Jurkat, Clone E6-1 (cell line): ENCODE results near the gene CTDSPL.
"Not testable (repeated sequence)": the region's sequence is repeated elsewhere in the genome, so short reads cannot be mapped to it uniquely, and the experiment has no call there.

Experiments used
- DNase-seq: peaks from one replicate; pipeline ENCODE4 v3.0.0-alpha.2; 2011; ENCODE audit warnings: low read depth, low spot score
- H3K4me3 ChIP-seq: 2 replicates; pipeline ENCODE4 v1.5.1; 2011; ENCODE audit warnings: mild to moderate bottlenecking, low read length, control low read depth, moderate library complexity

Gene CTDSPL

DNA sequence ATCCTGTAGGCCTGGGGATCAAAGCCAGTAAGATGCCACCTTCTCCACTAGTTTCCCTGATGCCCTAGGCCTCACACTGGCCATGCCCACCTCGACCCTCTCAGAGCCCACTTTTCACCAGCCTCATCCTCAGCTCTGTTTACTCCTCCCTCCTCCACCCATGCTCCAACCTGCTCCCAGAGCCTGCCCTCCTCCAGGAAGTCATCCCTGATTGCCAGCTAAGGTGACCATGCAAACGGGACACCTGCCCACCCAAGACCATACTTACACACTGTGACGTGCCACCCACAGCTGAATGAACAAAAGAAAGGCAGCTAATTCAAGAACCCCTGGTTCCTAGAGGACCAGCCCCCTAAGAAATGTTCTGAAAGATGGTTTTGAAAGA is 158.7 kb downstream of the CTDSPL start:
- no peak for DNase-seq
- no peak overlapping the region for H3K4me3 ChIP-seq

DNA sequence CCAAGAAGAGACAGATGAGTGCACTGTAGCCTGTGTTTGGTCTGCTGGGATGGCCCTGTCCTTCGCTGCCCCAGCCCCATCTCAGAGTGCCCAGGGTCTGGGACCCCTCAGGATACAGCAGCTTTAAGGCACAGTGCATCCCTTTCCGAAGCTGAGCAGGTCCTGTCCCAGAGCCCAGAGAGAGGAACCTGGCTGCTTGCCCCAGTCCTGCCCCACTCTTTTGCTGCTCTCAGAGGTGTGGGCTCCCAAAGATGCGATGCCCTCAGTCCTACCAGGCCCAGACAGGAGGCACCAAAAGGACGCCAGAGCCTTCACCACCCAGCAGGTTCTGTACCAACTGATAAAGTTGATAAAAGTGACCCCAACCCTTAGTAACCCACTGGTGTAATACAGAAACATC is 159.5 kb downstream of the CTDSPL start:
- DNase-seq = no peak
- H3K4me3 ChIP-seq = no peak overlapping the region

DNA sequence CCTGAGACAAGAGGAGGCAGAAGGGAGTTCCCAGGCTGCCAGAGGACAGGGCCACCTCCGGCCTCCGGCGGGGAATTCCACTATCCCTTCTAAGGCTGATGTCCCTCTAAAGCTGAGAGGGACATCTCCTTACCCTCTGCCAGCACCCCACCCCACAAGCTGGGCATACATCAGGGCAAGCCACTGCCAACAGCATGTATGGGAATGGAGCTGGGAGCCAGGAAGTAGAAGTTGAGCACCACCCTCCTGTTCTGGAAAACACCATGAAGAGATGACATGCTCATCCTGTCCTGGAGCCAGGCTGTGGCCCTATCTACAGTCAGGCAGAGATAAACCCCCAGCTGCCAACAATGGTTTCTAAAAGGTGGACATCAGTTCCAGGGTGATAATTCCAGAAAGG is 160.6 kb downstream of the CTDSPL start:
- no peak for DNase-seq
- H3K4me3 ChIP-seq = no peak overlapping the region

DNA sequence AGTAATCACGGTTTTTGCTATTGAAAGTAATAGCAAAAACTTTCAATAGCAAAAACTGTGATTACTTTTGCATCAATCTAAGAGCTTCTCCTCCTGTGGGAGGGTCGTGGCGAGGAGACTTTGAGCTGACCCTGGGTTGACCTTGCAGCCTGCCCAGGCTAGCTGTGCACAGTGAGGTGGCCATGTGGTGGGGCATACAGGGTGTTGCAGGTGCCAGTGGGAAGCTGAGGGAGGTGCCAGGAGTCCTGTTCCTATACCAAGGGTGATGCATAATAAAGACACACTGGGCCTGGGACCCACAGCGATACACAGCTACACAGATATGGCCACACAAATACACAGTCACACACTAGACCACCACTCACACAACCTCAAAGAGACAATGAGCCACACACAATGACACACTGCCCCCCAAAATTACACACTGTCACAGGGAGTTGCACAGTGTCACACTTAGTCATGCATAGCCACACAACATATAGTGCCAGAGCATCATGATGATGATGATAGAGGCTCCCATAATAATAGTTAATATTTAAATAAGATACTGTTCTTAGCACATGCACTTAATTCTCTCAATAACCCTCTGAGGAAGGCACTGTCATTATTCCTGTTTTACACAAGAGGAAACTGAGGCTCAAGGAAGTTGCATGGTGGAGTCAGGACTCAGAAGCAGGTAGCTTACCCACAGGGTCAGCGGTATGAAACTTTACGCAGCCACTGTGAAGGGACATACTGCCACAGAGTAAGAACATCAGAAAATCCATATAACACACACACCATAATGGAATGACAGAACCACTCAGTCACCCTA is 161.4 kb downstream of the CTDSPL start:
- H3K4me3 ChIP-seq = no peak overlapping the region
- DNase-seq = no peak

- H3K4me3 ChIP-seq = no peak overlapping the region
- DNase-seq = no peak
Measured at GRCh38 chr3:38026856-38027255, 165.2 kb downstream of the CTDSPL start.

DNA sequence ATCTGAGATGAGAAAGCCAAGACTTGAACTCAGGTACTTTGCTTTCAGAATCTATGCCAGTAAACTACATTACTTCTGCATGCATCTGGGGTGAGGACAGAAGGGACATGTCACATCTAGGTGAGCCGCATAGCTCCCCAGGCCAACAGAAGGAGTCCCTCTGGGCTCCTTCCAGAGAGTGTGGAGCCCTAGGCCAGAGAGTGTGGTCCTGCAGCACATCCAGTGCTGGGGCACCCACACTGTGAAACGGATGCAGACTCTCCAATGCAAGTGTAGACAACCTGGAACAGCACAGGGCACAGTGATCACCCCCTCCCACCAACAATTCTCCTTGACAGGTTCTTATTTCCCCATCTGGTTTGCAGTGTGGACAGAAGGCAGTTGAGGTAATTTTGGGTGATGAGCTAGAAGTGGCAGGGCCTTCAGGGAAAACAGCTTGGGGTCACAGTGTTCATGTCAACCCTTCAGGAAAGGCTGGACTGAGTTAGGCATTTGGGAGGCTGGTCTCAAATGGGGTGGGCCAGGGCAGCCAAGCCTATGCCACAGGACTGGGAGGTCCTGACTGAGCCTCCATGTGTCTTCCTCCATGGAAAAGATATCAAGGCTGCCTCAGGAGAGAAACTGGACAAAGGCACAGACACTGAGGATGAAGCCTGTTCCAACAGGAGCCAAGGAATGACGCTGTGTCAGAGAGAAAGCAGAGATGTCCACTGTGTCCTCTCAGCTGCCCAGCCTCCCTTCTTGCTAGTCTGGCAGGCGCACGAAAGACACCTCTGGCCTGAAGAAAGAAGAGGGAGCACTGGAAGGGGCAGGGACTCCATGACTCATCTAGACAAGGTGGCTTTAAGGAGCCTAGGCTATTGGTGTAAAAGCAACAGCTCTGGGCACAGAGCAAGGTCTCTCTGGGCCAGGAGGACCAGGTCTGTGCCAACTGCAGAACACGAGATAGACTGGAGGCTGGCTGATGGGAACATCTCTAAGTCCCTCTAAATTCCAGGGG is 166.1 kb downstream of the CTDSPL start:
- H3K4me3 ChIP-seq = no peak overlapping the region
- no peak for DNase-seq

DNA sequence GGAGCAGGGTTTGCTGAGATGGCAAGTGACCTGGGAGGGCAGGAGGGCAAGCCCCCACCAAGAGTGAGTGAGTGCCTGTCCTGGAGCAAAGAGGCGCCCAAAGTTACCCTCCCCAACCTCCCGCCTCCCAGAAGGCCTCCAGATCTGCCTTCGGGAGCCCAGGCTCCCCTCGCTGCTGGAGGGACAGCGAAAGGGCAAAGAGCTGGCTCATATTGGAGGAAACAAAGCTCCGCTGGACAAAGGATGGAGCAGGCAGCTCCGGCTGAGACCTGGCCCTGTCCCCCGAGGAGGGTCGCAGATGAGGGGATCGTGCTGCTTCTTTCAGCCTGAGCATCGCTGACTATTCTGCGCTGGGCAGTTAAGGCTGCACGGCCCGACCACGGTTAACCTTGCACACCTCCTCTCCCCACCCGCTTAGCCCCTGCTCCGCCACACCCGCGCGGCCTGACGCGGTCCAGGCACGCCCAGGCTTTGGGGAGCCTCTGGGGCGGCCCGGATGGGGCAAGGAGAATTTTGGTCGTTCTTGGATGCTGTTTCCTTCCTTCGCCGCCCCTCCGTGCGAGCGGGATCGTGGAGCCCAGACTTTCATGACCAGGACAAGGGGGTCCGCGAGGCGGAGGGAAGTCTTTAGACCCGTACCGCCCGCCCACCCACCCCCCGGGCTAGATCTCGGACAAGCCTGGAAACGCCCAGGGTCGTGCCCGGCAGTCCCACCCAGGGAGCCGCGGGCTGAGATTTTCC is 167.1 kb downstream of the CTDSPL start:
- DNase-seq = no peak
- H3K4me3 ChIP-seq = no peak overlapping the region

- H3K4me3 ChIP-seq = no peak within 1 kb of the TSS
- DNase-seq = no peak
Measured at GRCh38 chr3:38029400-38030125, 167.9 kb downstream of the CTDSPL start, which contains the start of gene PLCD1. PLCD1 (minus strand) TSS chr3:38029642; CDS start chr3:38029539, 103 bp downstream.

DNA sequence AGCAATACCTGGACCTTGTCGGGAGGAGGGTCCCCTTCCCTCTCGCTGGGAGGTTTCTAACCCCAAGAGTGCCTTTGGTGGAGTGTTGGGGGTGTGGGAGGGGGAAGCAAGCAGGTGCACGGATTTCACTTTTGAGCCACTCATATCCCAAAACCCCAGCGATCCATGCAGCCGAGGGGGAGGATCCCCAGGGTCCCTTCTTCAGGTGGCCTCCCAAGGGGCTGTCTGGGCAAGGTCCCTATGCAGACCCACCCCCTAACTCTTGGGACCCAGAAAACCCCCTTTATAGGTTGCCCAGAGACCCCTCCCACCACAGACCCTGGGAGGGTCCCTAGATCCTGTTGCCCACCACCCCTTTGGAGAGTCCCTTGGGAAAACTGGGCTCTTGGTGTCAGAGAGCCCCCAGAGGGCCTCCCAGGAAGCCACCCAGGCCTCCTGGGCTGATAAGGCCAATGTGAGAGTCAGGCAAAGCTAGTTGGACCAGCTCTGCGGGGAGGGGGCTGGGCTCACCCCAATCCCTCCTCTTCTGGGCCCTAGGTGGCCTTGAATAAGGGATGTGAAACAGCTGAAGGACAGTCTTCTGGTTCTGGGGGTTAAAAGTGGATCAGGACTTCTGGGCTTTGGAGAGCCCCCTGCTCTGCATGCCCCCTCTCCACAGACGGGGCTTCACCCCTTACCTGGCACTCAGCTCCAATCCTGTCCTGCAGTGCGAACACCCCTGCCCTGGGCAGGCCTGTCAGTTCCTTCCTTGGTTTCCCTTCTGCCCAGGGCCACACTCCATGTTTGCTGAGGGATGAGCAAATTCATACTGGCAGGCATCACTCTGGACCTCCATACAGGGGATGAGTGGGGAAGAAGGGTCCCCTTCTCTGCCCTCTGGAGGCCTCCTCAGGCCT is 168.7 kb downstream of the CTDSPL start:
- no peak overlapping the region for H3K4me3 ChIP-seq
- DNase-seq = no peak

DNA sequence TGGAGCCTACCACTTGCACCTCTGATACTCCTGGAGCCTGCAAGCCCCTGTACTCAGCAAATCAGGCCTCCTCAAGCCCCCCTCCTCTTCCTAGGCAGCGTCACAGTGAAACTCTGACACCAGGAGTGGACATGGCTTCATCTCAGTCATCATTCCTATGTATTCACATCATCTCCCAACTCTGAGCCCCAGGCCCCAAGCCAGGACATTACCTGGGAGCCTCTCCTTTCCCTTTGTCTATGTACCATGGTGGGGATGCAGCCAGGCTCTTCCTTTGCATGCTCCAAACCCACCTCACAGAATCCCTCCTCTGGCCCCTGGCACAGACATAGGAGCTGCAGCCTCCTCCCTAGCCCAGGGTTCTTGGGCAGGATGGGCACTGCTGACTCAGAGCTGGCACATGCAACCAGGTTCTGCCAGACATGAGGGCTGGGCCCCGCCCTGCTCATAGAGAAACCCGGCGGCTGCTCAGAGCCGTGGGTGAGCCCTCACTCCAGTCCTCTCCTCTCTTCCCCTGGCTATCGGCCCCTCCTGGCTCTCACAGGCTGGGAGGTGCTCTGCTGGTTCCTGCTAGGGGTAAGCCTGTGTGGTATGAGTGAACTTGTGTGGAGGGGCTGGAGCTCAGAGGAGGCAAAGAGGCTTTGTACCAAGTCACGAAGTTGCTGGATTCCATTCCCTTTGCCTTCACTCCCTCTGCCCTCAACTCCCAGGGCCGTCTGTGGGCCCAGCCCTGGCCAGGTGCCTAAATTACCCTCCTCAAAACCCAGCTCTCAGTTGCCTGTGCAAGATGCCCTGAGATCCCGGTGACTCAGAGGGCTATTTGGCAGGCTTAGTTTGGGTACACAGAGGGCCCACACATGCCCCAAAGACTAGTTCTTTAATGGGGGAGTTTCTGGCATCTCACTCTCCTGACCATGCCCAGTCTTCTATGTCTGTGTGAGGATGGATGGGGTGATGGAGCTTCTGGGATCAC is 169.6 kb downstream of the CTDSPL start:
- no peak for DNase-seq
- no peak overlapping the region for H3K4me3 ChIP-seq

GRCh38 chr3:38032328-38032865 is 170.7 kb downstream of the CTDSPL start:
- no peak overlapping the region for H3K4me3 ChIP-seq
- DNase-seq = no peak

- DNase-seq, H3K4me3 ChIP-seq: not testable (repeated sequence)
Measured at GRCh38 chr3:38033586-38033985, 171.9 kb downstream of the CTDSPL start.
